Measurements from ENCODE around the gene GCG. TPM values are rescaled to one million over a fixed set of nuclear protein-coding genes. Genes with fewer than 3 reads are reported as not detected.

Gene GCG
- 0.31 TPM in 1 of 3 replicates, not detected in the others for total RNA-seq
- long read RNA-seq = 0 reads

- no peaks in the 10 kb centered on the region for H3K36me3 Mint-ChIP-seq (ENCODE audit: low read depth)
- H3K27ac Mint-ChIP-seq (ENCODE audit: unreplicated experiment) = no peak within 1 kb of the TSS
- H3K4me3 Mint-ChIP-seq (ENCODE audit: unreplicated experiment) = no peak within 1 kb of the TSS
- TF ChIP-seq CTCF (IDR thresholded peaks at IDR 0.05) = no peak
- no peaks in the 10 kb centered on the region for H3K9me3 Mint-ChIP-seq (ENCODE audit: low read depth)
- H3K4me1 Mint-ChIP-seq (ENCODE audit: low read depth) = peaks cover 7% of the 10 kb centered on the region
- no peak for DNase-seq (ENCODE audit: low spot score)
- H3K27me3 Mint-ChIP-seq (ENCODE audit: low read depth) = peaks cover 14% of the 10 kb centered on the region
Observed at GRCh38 chr2:162152147-162152546, at the start of gene GCG. Gene GCG (minus strand): TSS chr2:162152247. CDS start chr2:162149178, 3,069 bp downstream.

GRCh38 chr2:162200636-162201035 lies 48.6 kb upstream of the GCG start:
- Mint-ChIP-seq H3K27me3 (ENCODE audit: low read depth) (no peaks in the 10 kb centered on the region), H3K4me3 (ENCODE audit: unreplicated experiment) (no peak overlapping the region), H3K4me1 (ENCODE audit: low read depth) (peaks cover 58% of the 10 kb centered on the region), H3K27ac (ENCODE audit: unreplicated experiment) (no peak overlapping the region), H3K9me3 (ENCODE audit: low read depth) (no peaks in the 10 kb centered on the region), H3K36me3 (ENCODE audit: low read depth) (peaks cover 48% of the 10 kb centered on the region)
- no peak for TF ChIP-seq CTCF (IDR thresholded peaks at IDR 0.05)
- DNase-seq (ENCODE audit: low spot score) = no peak

GRCh38 chr2:162199913-162200312 lies 47.9 kb upstream of the GCG start:
- peaks cover 50% of the 10 kb centered on the region for H3K36me3 Mint-ChIP-seq (ENCODE audit: low read depth)
- H3K9me3 Mint-ChIP-seq (ENCODE audit: low read depth) = no peaks in the 10 kb centered on the region
- H3K4me1 Mint-ChIP-seq (ENCODE audit: low read depth) = peaks cover 61% of the 10 kb centered on the region
- no peak overlapping the region for H3K4me3 Mint-ChIP-seq (ENCODE audit: unreplicated experiment)
- H3K27ac Mint-ChIP-seq (ENCODE audit: unreplicated experiment) = peak overlapping the region; percentile 89
- no peak for DNase-seq (ENCODE audit: low spot score)
- no peaks in the 10 kb centered on the region for H3K27me3 Mint-ChIP-seq (ENCODE audit: low read depth)
- no peak for TF ChIP-seq CTCF (IDR thresholded peaks at IDR 0.05)

GRCh38 chr2:162198239-162198638 lies 46.2 kb upstream of the GCG start:
- peaks cover 53% of the 10 kb centered on the region for H3K36me3 Mint-ChIP-seq (ENCODE audit: low read depth)
- H3K9me3 Mint-ChIP-seq (ENCODE audit: low read depth) = no peaks in the 10 kb centered on the region
- no peak for TF ChIP-seq CTCF (IDR thresholded peaks at IDR 0.05)
- H3K27ac Mint-ChIP-seq (ENCODE audit: unreplicated experiment) = peak overlapping the region; percentile 89
- peaks cover 65% of the 10 kb centered on the region for H3K4me1 Mint-ChIP-seq (ENCODE audit: low read depth)
- no peak for DNase-seq (ENCODE audit: low spot score)
- no peak overlapping the region for H3K4me3 Mint-ChIP-seq (ENCODE audit: unreplicated experiment)
- H3K27me3 Mint-ChIP-seq (ENCODE audit: low read depth) = no peaks in the 10 kb centered on the region

- Mint-ChIP-seq H3K36me3 (ENCODE audit: low read depth) (peaks cover 57% of the 10 kb centered on the region), H3K27me3 (ENCODE audit: low read depth) (no peaks in the 10 kb centered on the region), H3K4me3 (ENCODE audit: unreplicated experiment) (no peak overlapping the region), H3K9me3 (ENCODE audit: low read depth) (no peaks in the 10 kb centered on the region), H3K4me1 (ENCODE audit: low read depth) (peaks cover 68% of the 10 kb centered on the region), H3K27ac (ENCODE audit: unreplicated experiment) (peak overlapping the region; percentile 89)
- no peak for DNase-seq (ENCODE audit: low spot score)
- no peak for TF ChIP-seq CTCF (IDR thresholded peaks at IDR 0.05)
Observed at GRCh38 chr2:162197069-162197825, 45.2 kb upstream of the GCG start.
